IPS DF 19.7 (cell line): ENCODE data around the gene DENND6A.
A peak's percentile ranks its signal among the peaks of the same experiment; 100 is the strongest.
"Not testable (repeated sequence)": the region's sequence is repeated elsewhere in the genome, so short reads cannot be mapped to it uniquely, and the experiment has no call there.

ENCODE experiments used
- DNase-seq: peaks from one replicate; pipeline ENCODE4 v3.0.0-alpha.2; 2013; ENCODE audit warnings: low read depth, low spot score

Gene DENND6A

DNA sequence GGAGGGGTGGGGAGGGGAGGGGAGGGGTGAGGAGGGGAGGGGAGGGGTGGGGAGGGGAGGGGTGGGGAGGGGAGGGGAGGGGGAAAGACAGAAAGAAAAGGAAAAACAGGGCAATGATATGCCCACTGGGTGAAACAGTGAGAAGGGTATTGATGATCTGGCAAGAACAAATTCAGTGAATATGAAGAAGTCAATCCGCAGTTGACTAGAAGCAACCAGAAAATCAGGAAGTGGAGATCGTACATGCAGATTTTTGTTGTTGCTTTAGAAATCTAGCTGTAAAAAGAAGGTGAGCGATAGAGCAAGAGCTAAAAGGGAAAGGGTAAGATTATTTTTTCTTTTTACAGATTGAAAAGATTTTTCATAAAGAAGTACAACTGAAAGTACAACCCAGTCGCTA is 48.1 kb downstream of the DENND6A start:
- no peak for DNase-seq

DNA sequence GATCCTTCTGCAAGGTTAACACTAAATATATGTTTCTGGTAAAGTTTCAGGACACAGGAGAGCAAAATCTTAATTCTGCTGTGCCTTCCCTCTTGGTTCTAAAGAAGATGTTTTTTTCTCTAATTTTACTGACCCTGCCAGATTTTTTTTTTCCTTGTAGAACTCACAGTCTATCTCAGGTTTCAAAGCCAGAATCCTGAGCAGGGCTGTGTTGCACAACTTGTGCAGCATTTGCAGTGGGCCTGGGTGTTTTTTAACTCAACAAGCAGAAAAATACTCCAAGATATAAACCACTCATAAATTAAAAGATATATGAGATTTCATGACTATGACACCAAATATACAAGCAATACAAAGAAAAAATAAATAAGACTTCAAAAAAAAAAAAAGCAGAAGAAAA is 55.5 kb downstream of the DENND6A start:
- DNase-seq, result no peak

DNA sequence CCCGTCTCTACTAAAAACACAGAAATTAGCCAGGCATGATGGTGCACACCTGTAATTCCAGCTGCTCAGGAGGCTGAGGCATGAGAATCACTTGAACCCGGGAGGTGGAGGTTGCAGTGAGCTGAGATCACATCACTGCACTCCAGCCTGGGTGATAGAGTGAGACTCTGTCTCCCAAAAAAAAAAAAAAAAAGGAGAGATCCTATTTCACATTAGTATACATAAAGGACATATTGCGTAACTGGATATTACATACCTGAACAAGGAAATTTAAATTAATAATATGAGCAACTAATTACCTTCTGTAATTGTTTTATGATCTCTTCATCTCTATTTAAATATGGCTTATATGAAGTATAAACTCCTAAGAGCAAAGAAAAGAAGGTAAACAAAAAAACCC is 58.6 kb downstream of the DENND6A start:
- DNase-seq, result not testable (repeated sequence)

DNA sequence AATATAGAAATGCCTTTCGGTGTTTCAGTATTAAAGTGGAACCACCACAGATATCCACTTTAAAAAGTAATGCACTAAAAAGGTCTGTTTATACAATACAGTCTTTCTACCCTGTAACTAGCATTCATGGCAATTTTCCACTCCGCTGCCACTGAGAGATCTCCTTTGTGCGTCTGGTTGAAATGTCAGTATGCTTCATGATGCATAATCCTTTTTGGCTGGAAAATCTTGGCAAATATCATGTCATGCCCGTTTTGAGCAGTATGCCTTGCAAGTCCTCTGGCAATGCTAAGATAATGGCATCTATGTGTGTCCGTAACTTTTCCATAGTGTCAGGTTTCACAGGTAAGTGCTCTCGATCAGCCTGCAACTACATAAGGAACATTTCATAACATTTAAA is 64.9 kb downstream of the DENND6A start:
- DNase-seq, result no peak

DNA sequence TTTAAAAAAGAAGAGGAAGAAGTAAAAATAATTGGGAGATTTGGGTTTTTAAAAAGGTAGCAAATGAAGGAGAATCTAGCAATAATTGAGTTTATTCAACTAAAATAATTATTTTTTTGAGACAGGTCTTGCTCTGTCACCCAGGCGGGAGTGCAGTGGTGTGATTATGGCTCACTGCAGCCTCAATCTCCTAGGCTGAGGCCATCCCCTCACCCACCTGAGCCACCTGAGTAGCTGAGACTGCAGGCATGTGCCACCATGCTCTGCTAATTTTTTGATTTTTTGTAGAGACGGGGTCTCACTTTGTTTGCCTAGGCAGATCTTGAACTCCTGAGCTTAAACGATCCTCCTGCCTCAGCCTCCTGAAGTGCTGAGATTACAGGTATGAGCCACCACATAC is 68.1 kb downstream of the DENND6A start:
- no peak for DNase-seq

DNA sequence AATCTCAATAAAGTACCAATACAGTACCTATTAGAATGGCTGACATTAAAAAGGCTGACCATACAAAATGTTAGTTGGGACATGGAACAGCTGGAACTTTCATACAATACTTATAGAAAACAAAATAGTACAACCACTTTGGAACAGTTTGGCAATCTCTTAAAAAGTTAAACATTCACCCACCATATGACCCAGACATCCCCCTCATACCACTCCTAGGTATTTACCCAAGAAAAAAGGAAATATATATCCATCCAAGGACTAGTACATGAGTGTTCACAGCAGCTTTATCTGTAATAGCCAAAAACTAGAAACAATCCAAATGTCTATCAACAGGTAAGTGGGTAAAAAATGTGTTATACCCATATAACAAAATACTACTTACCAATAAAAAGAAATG is 70.5 kb downstream of the DENND6A start:
- no peak for DNase-seq

DNA sequence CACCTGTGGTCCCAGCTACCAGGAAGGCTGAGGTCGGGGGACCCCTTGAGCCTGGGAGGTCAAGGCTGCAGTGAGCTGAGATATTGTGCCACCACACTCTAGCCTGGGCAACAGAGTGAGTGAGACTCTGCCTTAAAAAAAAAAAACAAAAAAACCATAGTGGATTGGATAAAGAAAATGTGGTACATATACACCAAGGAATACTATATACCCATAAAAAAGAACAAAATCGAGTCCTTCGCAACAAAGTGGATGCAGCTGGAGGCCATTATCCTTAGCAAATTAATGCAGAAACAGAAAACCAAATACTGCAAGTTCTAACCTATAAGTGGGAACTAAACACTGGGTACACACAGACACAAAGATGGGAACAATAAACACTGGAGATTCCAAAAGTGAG is 75.1 kb downstream of the DENND6A start:
- DNase-seq, result no peak

DNA sequence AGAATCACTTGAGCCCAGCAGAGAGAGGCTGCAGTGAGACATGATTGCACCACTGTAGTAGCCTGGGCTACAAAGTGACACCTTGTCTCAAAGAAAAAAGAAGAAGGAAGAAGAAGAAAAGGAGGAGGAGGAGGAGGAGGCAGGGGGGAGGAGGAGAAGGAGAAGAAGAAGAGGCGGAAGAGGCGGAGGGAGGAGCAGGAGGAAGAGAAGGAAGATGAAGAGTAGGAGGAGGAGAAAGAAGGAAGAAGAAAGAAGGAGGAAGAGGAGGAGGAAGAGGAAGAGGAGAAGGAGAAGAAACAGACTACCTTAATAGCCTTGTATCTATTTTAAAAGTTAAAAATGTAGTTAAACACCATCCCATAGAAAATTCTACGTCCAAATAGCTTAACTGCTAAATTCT is 76.6 kb downstream of the DENND6A start:
- no peak for DNase-seq

DNA sequence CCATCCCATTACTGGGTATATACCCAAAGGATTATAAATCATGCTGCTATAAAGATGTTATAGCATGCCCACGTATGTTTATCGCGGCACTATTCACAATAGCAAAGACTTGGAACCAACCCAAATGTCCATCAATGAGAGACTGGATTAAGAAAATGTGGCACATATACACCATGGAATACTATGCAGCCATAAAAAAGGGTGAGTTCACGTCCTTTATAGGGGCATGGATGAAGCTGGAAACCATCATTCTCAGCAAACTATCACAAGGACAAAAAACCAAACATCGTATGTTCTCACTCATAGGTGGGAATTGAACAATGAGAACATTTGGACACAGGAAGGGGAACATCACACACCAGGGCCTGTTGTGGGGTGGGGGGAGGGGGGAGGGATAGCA is 81.0 kb downstream of the DENND6A start:
- DNase-seq, result not testable (repeated sequence)

DNA sequence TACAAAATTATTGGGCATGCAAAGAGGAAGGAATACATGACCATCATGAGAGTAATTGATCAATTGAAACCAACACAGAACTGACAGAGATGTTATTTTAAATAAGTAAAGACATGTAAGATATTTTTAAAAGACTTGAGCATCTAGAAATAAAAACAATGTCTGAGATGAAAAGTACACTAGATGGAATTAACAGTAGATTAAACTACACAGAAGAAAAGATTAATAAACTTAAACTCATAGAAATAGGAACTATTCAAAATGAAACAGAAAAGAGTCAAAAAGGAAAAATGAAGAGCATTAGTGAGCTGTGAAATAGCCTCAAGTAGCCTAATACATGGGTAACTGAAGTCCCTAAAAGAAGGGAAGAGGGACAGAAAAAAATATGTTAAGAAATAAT is 87.2 kb downstream of the DENND6A start:
- no peak for DNase-seq

DNA sequence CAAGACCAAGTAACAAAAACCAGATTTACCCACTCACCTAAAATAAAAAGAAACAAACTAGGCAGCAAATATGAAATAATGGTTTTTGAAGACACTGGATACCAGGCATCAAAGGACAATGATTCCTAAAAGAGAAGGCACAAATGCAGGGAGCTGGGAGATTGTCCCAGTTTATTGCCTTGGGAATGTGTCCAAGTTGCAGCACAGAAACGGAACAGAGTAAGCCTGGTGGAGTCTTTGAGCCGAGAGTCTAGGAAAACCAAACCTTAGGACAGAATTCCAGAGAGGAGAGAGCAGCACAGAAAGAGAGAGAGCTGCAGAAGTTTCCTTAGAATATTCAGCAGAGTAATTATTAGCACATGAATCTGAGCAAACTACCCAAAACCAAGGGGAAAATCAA is 87.9 kb downstream of the DENND6A start:
- DNase-seq, result no peak

DNA sequence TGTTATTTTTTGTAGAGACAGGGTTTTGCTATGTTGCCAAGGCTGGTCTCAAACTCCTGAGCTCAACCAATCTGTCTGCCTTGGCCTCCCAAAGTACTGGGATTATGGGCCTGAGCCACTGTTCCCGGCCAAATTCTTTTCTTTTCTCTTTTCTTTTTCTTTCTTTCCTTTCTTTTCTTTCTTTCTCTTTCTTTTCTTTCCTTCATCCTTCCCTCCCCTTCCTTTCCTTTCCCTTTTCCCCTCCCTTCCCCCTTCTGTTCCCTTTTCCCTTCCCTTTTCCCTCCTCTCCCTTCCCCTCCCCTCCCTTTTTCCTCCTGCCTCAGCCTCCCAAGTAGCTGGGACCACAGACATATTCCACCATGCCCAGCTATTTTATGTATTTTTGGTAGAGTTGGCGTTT is 92.7 kb downstream of the DENND6A start:
- no peak for DNase-seq

DNA sequence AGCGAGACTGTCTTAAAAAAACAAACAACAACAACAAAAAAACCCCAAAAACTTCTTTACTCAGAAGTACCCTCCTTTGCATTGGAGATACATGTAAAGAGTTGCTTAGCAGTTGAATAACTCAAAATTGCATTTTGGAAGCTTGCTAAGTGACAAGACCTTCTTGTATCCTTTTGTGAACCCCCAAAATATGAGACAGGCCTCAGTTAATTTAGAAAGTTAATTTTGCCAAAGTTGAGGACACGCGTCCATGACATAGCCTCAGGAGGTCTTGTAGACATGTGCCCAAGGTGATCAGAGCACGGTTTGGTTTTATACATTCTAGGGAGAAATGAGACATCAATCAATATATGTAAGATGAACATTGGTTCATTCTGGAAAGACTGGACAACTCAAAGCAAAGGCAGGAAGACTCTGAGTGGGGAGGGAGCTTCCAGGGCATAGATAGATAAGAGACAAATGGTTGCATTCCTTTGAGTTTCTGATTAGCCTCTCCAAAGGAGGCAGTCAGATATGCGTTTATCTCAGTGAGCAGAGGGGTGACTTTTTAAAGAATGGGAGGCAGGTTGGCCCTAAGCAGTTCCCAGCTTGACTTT is 94.0 kb downstream of the DENND6A start:
- DNase-seq, result no peak

DNA sequence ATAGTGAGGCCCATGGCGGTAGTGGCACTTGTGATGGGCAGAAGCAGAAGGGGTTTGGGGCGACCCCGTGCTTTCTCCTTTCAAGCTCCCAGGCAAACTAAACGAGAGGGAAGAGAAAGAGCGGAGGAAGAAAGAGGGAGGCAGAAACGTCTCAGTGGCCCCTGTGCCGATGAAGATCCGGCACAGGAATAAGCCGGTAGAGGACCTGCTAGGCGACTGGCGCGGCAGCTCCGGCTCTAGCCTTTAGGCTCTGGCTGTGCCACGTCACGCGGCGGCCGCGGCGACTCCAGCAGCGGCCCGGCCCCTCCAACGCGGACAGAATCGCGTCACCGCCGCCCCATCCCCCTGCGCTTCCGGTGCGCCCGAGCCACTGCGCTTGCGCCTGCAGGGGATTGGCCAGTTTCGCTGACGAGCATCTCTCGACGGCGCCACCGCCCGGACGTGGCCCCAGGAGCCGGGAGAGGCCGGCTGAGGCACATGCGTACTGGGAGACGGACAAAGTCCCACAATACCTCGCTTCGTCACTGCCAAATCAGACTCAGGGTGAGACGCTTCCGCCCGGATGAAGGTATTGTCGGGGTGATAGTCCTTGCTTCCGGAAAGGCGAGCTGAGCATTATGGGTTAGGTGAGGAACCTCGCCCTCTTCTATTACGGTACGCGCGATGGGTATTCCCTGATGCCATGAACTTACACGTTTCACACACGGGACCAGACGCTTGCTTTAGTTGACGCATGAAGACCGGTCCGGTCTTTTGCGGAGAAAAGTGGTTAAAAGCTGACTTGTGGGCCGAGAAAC is 95.6 kb downstream of the DENND6A start, which contains the start of gene ARF4:
ARF4 (minus strand) TSS at position 218 of the 797 bp plus-strand sequence; CDS start at position 14, 204 bp downstream.
- peak; percentile 99 for DNase-seq

DNA sequence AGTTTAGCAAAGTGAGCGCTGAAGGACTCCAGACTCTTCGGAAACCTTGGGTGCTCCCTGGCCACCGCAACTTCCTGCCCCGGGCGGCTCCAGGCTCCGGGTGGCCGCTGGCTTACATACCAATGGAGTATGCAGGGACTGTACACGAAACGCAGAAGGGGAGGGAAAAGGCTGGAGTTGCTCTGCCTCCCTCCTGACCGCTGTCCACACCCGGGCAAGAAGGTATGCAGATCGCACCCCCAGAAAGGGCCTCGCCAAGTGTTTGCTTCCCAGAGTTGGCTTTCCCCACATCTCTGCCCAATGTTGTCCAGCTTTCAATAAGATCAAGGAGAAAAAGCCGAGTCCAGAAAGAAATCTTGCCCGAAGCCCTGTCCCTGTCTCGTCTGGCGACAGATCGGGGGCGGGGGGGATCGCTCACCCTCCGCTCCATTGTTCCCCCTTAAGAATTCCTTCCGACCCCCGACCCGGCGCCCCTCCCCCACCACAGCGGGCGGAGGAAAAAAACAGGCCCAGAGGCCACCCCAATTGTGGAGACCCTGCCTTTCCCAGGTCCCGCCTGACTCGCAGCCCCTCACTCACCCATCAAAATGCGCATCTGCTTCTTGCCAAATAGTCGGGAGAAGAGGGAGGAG is 96.3 kb downstream of the DENND6A start:
- DNase-seq, result no peak

DNA sequence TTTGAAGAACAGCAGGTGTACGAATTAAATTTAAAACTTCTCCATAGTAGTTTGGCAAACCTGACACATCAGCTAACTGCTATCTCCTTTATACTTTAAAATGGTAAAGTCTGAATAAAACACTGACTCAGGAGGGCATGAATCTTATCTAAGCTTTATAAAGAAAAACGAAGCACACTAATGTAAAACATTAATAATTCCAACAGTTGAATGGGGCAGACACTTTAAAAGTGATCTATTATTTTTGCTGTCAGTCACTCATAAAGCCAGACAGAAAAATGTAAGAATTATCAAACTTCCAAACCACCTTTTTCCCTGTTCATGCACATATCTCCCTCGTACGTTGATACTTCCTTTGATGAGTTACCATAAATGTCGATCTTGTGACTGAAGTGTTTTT is 98.3 kb downstream of the DENND6A start:
- no peak for DNase-seq

DNA sequence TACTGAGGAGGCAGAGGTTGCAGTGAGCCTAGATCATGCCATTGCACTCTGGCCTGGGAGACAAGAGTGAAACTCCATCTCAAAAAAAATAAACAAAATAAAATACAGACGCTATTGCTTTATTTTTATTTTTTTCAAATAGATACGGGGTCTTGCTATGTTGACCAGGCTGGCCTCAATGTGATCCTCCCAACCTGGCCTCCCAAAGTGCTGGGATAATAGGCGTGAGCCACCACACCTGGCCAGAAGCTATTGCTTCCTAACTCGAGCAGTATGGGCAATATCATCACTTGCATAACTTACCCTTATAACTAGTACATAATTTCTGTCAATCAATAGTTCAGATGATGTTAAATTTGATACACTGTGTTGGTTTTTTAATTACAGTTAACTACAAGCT is 98.7 kb downstream of the DENND6A start:
- no peak for DNase-seq

DNA sequence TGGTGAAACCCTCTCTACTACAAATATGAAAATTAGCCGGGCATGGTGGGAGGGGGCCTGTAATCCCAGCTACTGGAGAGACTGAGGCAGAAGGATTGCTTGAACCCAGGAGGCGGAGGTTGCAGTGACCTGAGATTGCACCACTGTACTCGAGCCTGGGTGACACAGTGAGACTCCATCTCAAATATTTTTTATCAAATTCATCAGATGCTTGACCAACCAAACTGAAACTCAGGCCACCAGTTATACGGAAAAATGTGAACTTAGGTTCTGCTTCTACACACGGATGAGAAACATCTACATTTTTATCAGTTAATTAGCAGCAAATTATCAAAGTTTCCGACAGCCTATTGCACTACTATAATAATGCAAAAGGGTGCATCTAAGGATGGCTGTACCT is 100.6 kb downstream of the DENND6A start:
- DNase-seq, result no peak

DNA sequence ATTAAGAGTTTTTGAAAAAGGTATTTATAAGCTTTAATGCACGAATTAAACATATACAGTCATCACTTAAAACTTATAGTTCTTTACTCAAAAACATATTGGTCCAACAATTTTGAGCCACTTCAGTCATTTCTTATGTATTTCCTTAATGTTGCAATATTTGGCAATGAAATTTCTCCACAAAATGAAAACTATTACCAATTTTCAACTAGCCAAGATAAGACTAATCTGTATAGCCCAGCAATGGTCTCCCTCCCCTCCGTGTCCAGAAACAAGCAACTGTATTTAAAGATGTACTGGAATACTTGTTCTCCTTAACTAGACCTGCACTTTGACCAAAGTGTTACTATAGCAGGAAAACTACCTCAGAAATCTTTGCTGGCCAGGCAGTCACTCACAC is 105.0 kb downstream of the DENND6A start:
- no peak for DNase-seq

DNA sequence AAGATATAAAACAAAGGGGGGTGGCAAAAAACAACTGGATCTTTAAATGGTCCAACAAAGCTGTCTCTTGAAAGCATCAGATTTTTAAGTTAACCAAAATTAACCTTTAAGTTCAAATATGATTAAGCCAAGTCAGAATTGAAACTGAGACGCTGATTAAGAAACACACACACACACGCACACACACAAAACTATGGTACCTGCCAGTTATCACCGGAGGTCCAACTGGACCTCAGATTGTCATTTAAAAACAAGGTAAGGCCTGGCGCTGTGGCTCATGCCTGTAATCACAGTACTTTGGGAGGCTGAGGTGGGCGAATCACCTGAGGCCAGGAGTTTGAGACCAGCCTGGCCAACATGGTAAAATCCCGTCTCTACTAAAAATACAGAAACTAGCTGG is 106.1 kb downstream of the DENND6A start:
- DNase-seq, result no peak

DNA sequence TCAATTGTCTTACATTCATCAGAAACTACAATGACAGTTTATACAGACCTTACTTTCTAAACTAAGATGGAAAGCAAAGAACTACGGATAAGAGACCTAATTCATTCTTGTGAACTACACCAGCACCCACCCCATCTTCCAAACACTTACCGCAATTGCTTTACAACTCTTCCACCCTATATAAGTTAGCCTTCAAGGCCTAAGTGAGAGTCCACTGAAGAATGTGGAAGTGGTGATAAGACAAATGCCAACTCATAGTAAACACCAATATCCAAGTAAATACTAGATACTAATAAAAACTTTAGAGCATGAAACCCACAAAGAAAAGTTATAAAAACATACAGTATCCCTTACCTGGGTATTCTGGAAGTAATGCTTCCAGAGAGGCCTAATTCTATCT is 109.3 kb downstream of the DENND6A start:
- no peak for DNase-seq

DNA sequence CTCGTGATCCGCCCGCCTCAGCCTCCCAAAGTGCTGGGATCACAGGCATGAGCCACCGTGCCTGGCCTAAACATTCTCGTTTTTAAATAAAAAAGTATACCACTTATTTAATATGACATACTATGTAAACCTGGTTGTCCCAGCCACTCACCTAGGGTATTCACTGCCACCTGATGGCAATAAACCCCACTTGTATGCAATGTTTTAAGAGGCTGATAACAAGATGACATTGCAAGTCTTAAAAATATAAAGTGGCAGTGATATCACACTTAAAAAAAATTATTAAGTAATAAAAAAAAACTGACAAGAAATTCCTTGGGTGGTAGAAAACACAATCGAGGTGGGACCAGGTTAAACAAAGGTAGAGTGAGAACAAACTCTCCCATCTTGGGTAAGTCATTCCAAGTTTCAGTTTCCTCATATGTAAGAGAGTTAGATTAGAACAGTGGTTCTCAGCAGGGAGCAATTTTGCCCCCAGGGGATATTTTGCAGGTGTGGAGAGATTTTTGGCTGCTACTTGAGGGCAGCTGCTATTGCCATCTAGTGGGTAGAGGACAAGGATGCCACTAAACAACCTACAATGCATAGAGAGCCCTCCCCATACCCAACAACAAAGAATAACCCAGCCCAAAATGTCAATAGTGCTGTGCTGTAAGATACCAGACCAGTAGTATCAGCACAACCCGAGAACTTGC is 110.3 kb downstream of the DENND6A start:
- DNase-seq, result no peak
